Lung (tissue), 12 donors: ENCODE measurements around the gene IGSF9. TPM values are rescaled to one million over a fixed set of nuclear protein-coding genes. Genes with fewer than 3 reads are reported as not detected.

Experiments used
- ATAC-seq: fragments of 200-7000 bp; cut with Tn5 transposase; one replicate; pipeline ENCODE4 v1.9.1; 2020; ENCODE audit warnings: moderate number of reproducible peaks; ENCODE audit not compliant: insufficient read depth, low FRiP score
- DNase-seq, 3 donors: peaks; one replicate each; pipeline ENCODE4 v3.0.0-alpha.2; 2013 to 2017
- H3K27ac ChIP-seq, 2 donors: one replicate each; pipeline ENCODE4 v1.5.1; 2013; ENCODE audit warnings: mild to moderate bottlenecking in 2 of 2, moderate library complexity in 2 of 2, control low read depth in 1 of 2, inconsistent platforms in 1 of 2, low read depth in 1 of 2, low read length in 1 of 2
- H3K27me3 ChIP-seq, 3 donors: one replicate each; pipeline ENCODE4 v1.5.1; 2013; ENCODE audit warnings: low read length in 2 of 3; ENCODE audit not compliant: control insufficient read depth in 3 of 3, insufficient read depth in 3 of 3
- H3K36me3 ChIP-seq, 4 donors: one replicate each; pipeline ENCODE4 v1.5.1; 2013; ENCODE audit warnings: low read length in 4 of 4, mild to moderate bottlenecking in 1 of 4, moderate library complexity in 1 of 4; ENCODE audit not compliant: control insufficient read depth in 4 of 4, insufficient read depth in 4 of 4
- H3K4me1 ChIP-seq, 5 donors: one replicate each; pipeline ENCODE4 v1.5.1; 2013; ENCODE audit warnings: low read length in 5 of 5, mild to moderate bottlenecking in 2 of 5, moderate library complexity in 1 of 5; ENCODE audit not compliant: control insufficient read depth in 5 of 5, insufficient read depth in 5 of 5
- H3K4me3 ChIP-seq: one replicate; pipeline ENCODE4 v1.5.1; 2013; ENCODE audit warnings: mild to moderate bottlenecking, control low read depth, moderate library complexity
- H3K9ac ChIP-seq, 2 donors: one replicate each; pipeline ENCODE4 v1.5.1; 2013; ENCODE audit warnings: low read length in 2 of 2, control low read depth in 1 of 2; ENCODE audit not compliant: insufficient read depth in 1 of 2
- H3K9me3 ChIP-seq, 4 donors: one replicate each; pipeline ENCODE4 v1.5.1; 2013; ENCODE audit warnings: low read length in 3 of 4, mild to moderate bottlenecking in 1 of 4, moderate library complexity in 1 of 4; ENCODE audit not compliant: control insufficient read depth in 4 of 4, insufficient read depth in 3 of 4
- CTCF ChIP-seq: IDR thresholded peaks from 2 replicates; pipeline ENCODE4 v1.5.1; 2012; ENCODE audit warnings: mild to moderate bottlenecking; ENCODE audit errors: control extremely low read depth, extremely low read depth
- WGBS, 2 donors: extraction: QIAGEN DNeasy Blood & Tissue Kit; methylation state at CpG; one replicate each; pipeline ENCODE4 v1.1.7; 2013; 5-methylcytosine and 5-hydroxymethylcytosine counted together
- polyA plus RNA-seq, 2 donors: library from polyadenylated mRNA; stranded (reverse); fragments of 200-250 nt; gene quantifications; one replicate each; pipeline ENCODE4 v1.2.1, GENCODE V29; 2013
- total RNA-seq, 2 donors: library from RNA; depleted of rRNA in 1 of 2; stranded (reverse); fragments of >200 nt in 1 of 2; gene quantifications; one replicate each; pipeline ENCODE4 v1.2.1, GENCODE V29; 2014 to 2021
- donor health status: control.
- donor health status: control.
- donor health status: Bipolar disorder and iron deficiency.
- donor health status: healthy.
- donor health status: DM: yes; HTN: yes; CAD: no.

The IGSF9 gene
- total and polyA plus RNA-seq, 4 donors: 1.4 to 4.9 (median 2.0) TPM

- no peak overlapping the region for H3K9ac ChIP-seq
- H3K9me3 ChIP-seq: no peaks in the 10 kb centered on the region
- ATAC-seq (no peak), DNase-seq (no peak)
- no peaks in the 10 kb centered on the region for H3K27me3 ChIP-seq
- H3K4me1 ChIP-seq: peaks cover 0 to 12% (median 0%) of the 10 kb centered on the region in 5 donors
- 93 to 94% methylated on average over 11 of the region's 11 CpGs for WGBS, 2 donors
- H3K4me3 ChIP-seq: no peak overlapping the region
- H3K36me3 ChIP-seq: no peaks in the 10 kb centered on the region
- TF ChIP-seq CTCF: no peak
- H3K27ac ChIP-seq: no peak overlapping the region
Observed at GRCh38 chr1:159930216-159930615, 15.2 kb downstream of the IGSF9 start.

GRCh38 chr1:159929155-159930051, 16.0 kb downstream of the IGSF9 start:
- DNase-seq: no peak
- TF ChIP-seq CTCF: no peak

GRCh38 chr1:159928491-159929050, 16.8 kb downstream of the IGSF9 start:
- TF ChIP-seq CTCF: no peak
- no peak for DNase-seq

More at GRCh38 chr1:159929155-159930051, 16.0 kb downstream of the IGSF9 start:
- Histone ChIP-seq H3K9me3 (no peaks in the 10 kb centered on the region), H3K9ac (no peak overlapping the region), H3K27ac (no peak overlapping the region), H3K4me3 (no peak overlapping the region), H3K27me3 (no peaks in the 10 kb centered on the region), H3K36me3 (peaks cover 0 to 6% (median 0%) of the 10 kb centered on the region in 4 donors), H3K4me1 (peaks cover 0 to 14% (median 0%) of the 10 kb centered on the region in 5 donors)
- WGBS, 2 donors: 84 to 89% methylated on average over 48 of the region's 48 CpGs
- no peak for ATAC-seq

More at GRCh38 chr1:159928491-159929050, 16.8 kb downstream of the IGSF9 start:
- 95 to 98% methylated on average over 17 to 18 of the region's 18 CpGs for WGBS, 2 donors
- Histone ChIP-seq H3K27ac (no peak overlapping the region), H3K4me3 (no peak overlapping the region), H3K27me3 (no peaks in the 10 kb centered on the region), H3K4me1 (peaks cover 0 to 20% (median 6%) of the 10 kb centered on the region in 5 donors), H3K9me3 (no peaks in the 10 kb centered on the region), H3K9ac (no peak overlapping the region), H3K36me3 (peaks cover 0 to 6% (median 0%) of the 10 kb centered on the region in 4 donors)
- no peak for ATAC-seq
